Measurements from ENCODE around the gene MAP3K9.

DNA sequence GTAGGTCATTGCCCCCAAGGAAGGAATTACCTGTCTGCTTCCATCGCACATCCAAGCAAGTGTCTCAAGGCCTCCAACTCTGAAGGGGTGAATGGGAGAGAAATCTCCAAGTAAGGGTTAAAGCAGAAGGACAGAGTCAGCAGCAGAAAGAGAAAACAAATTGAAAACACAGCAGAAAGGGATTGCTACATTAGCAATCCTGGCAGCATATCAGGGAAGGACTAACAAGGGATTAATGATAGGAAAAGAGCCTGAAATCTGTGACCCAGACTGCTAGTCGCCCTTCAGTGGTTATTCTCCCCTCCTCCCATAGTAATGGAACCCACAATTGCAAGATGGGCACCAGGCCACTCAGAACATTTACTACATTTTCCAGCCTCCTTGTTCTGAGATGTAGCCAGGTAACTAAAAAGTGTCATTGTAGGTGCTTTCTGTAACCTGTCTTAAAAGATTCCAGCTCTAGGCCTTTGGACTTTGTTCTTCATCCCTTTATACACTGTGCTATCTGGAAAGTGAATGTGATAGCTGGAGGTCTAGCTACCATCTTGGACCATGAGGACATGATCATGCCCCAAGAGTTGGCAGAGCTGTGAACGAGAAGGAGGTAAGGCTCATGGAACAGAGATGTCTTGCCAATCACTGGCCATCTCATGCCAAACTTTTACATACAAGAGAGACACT is 36.0 kb downstream of the MAP3K9 start:
- TF ChIP-seq GATA2 (IDR thresholded peaks at IDR 0.05; ENCODE audit: low read depth, low read length) (no peak), GATA3 (IDR thresholded peaks at IDR 0.05; ENCODE audit: low read depth, low read length) (no peak)
